Memory B cell (primary cell): Measurements from ENCODE around the gene DNAAF9.
A peak's percentile ranks its signal among the peaks of the same experiment; 100 is the strongest.

Experiments
- ATAC-seq: fragments of 150-1000 bp; cut with Tn5 transposase; 2 replicates; pipeline ENCODE4 v1.10.0; 2021; ENCODE audit warnings: low read depth, mild to moderate bottlenecking, moderate library complexity
- DNase-seq, 2 donors: peaks; one replicate each; pipeline ENCODE4 v3.0.0; 2022; ENCODE audit warnings: low spot score in 2 of 2
- H3K27ac Mint-ChIP-seq: one replicate; pipeline ENCODE4 v1.8.0; 2022; ENCODE audit warnings: mild to moderate bottlenecking, moderate library complexity, mixed read lengths
- H3K27me3 Mint-ChIP-seq: one replicate; pipeline ENCODE4 v1.8.0; 2022; ENCODE audit warnings: mixed read lengths
- H3K36me3 Mint-ChIP-seq: one replicate; pipeline ENCODE4 v1.8.0; 2022; ENCODE audit warnings: mild to moderate bottlenecking, mixed read lengths
- H3K4me1 Mint-ChIP-seq: one replicate; pipeline ENCODE4 v1.8.0; 2022; ENCODE audit warnings: mixed read lengths
- H3K4me3 Mint-ChIP-seq: one replicate; pipeline ENCODE4 v1.8.0; 2022; ENCODE audit warnings: mild to moderate bottlenecking, moderate library complexity, mixed read lengths
- H3K9me3 Mint-ChIP-seq: one replicate; pipeline ENCODE4 v1.8.0; 2022; ENCODE audit warnings: mixed read lengths

DNAAF9 gene

DNA sequence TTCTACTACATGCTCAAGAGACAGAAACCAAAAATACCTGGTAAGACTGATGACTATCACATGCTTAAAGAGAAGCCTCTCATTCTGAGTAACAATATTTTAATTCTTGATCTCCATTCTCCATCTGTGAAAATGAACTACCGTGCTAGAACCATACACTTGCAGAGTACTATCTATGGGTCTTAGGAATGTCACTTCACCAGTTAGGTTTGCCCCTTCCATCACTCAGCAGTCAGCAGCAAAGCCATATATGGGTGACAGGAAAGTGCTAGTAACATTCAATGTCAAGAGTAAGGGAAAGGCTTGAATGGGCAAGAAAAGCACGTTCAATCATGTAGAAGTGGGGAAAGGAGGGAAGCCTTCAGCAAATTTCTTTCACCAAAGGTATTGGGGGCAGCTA lies 2.3 kb downstream of the DNAAF9 start:
- ATAC-seq (no peak), DNase-seq (no peak)
- H3K4me3 Mint-ChIP-seq, result no peak overlapping the region
- H3K9me3 Mint-ChIP-seq, result no peaks in the 10 kb centered on the region
- no peaks in the 10 kb centered on the region for H3K27me3 Mint-ChIP-seq
- peak overlapping the region; percentile 94 for H3K27ac Mint-ChIP-seq
- H3K4me1 Mint-ChIP-seq, result peaks cover 24% of the 10 kb centered on the region
- peaks cover 2% of the 10 kb centered on the region for H3K36me3 Mint-ChIP-seq

DNA sequence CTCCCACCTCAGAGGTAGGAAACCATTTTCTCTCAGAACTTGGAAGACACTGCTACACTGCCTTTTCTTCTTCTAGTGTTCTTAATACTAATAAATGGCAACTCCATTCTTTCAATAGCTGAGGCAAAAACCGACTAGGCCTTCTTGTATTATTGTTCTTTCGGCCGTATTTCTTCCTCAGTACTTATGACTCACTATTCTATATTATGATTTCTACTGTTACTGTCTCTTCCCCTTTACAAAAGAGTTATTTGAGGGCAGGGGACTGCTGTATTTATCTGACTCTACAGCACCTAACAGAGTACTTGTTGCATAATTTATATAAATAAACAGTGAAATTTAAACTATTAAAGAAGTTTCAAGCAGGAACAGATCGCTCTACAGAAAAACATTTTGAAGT lies 3.1 kb downstream of the DNAAF9 start:
- DNase-seq, result no peak
- ATAC-seq, result no peak
- peaks cover 24% of the 10 kb centered on the region for H3K4me1 Mint-ChIP-seq
- H3K36me3 Mint-ChIP-seq, result peaks cover 2% of the 10 kb centered on the region
- H3K27ac Mint-ChIP-seq, result no peak overlapping the region
- no peaks in the 10 kb centered on the region for H3K27me3 Mint-ChIP-seq
- H3K4me3 Mint-ChIP-seq, result no peak overlapping the region
- H3K9me3 Mint-ChIP-seq, result no peaks in the 10 kb centered on the region

DNA sequence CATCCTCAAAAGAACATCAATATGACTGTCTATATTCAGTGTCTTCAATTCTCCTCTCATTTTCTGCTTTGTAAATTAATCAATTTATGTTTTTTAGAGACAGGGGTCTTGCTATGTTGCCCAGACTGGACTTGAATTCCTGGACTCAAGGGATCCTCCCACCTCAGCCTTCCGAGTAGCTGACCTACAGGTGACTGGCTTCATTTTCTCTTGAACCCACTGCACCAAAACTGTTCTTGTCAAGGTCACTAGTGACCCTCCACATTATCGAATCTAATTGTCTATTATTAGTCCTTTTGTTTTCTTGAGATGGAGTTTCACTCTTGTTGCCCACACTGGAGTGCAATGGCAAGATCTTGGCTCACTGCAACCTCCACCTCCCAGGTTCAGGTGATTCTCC lies 3.7 kb downstream of the DNAAF9 start:
- Mint-ChIP-seq H3K9me3 (no peaks in the 10 kb centered on the region), H3K27me3 (no peaks in the 10 kb centered on the region), H3K36me3 (peaks cover 2% of the 10 kb centered on the region), H3K4me1 (peaks cover 22% of the 10 kb centered on the region), H3K4me3 (no peak overlapping the region), H3K27ac (no peak overlapping the region)
- DNase-seq (no peak), ATAC-seq (no peak)

DNA sequence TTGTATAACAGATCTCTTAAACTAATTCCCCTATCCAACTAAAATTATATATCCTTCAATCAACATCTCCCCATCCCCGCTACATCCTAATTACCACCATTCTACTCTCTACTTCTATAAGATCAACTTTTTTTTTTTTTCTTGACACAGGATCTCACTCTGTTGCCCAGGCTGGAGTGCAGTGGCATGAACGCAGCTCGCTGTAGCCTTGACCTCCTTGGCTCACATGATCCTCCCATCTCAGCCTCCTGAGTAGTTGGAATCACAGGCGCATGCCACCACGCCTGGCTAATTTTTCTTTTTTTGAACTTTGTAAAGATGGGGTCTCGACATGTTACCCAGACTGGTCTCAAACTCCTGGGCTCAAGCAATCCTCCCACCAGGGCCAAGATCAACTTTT lies 5.0 kb downstream of the DNAAF9 start:
- Mint-ChIP-seq H3K27me3 (no peaks in the 10 kb centered on the region), H3K36me3 (no peaks in the 10 kb centered on the region), H3K27ac (no peak overlapping the region), H3K9me3 (no peaks in the 10 kb centered on the region), H3K4me3 (no peak overlapping the region), H3K4me1 (peaks cover 15% of the 10 kb centered on the region)
- no peak for ATAC-seq
- no peak for DNase-seq

DNA sequence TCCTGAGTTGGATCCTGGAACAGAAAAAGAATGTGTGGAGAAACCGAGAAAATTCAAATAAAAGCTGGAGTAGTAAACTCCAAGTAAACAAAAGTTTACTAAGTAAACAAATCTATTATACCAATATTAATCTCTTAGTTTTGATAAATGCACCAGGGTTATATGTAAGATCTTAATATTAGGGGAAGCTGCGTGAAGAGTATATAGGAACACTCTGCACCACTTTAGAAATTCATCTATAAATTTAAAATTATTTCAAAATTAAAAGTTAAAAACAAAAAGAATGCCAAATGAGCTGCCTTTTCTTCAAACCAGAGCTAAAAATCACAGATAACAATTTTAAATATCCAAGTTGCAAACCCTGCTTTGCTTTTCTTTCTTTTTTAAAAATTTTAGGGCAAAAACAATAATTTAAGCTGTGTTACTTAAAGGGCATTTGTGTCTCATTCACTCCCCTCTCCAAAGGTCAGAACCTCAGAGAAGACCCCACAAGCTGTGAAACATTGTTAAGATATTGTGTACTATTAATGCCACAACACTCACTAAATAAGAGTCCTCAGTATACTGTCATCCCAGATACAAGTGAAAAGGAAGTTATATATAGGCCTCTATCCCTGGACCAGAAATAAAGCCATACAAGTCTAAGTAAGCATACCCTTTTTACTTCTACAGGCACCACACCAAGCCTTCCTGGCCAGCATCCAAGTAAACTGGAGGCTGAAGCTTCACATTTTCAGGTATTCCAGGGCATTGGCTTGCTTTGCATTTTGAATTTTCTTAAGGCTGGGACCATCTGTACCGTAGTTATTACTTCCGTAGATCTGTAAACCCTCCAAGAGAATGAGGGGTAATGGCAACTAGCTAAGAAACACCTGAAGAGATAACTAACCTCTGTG lies 7.0 kb downstream of the DNAAF9 start:
- Mint-ChIP-seq H3K4me1 (peaks cover 6% of the 10 kb centered on the region), H3K9me3 (peaks cover 3% of the 10 kb centered on the region), H3K4me3 (no peak overlapping the region), H3K36me3 (peaks cover 5% of the 10 kb centered on the region), H3K27ac (no peak overlapping the region), H3K27me3 (no peaks in the 10 kb centered on the region)
- DNase-seq, result no peak
- no peak for ATAC-seq

DNA sequence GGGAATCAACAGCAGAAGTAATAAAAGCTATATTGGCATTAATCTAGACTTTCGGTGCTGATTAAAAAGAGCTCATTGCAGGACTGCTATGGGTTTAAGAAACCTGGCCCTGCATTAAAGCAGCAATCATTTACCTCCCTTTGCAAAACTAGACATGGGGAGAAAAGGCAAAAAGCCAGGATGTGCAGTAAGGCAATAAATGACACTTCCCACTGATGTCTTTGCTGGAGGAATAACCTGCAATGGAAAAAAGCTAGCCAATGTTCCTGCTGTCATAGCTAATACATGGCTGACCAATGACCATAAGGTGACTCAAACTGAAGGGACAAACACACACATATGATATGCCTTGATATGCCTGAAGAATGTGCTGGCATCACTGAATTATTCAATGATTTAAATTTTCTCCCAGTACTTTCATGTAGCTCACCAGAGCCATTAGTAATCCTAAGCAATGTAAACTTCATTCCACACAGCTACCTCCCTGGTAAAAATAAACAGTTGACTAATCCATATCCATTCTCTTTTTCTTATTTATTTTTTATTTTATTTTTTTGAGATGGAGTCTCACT lies 8.7 kb downstream of the DNAAF9 start:
- ATAC-seq (no peak), DNase-seq (no peak)
- H3K4me1 Mint-ChIP-seq, result peaks cover 3% of the 10 kb centered on the region
- H3K4me3 Mint-ChIP-seq, result no peak overlapping the region
- no peaks in the 10 kb centered on the region for H3K27me3 Mint-ChIP-seq
- H3K27ac Mint-ChIP-seq, result no peak overlapping the region
- H3K9me3 Mint-ChIP-seq, result peaks cover 3% of the 10 kb centered on the region
- H3K36me3 Mint-ChIP-seq, result peaks cover 5% of the 10 kb centered on the region

DNA sequence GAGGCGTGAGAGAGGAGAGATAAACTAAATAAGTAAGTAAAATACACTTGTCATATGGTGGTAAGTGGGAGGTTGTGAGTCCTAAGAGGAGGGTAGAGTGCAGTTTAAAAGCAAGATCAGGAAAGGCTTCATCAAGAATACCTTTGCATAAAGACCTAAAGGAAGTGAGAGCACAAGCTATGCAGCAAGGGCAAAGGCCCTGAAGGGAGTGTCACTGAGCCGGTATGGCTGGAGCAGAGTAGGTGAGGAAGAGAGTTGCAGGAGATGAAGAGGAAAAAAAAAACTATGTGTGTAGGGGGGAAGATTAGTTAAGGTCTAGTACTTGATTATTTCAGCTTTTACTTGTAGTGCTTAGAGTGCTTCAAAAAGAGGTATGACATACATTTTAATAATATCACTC lies 11.0 kb downstream of the DNAAF9 start:
- H3K9me3 Mint-ChIP-seq, result peaks cover 3% of the 10 kb centered on the region
- no peak overlapping the region for H3K27ac Mint-ChIP-seq
- no peak overlapping the region for H3K4me3 Mint-ChIP-seq
- H3K36me3 Mint-ChIP-seq, result peaks cover 5% of the 10 kb centered on the region
- H3K27me3 Mint-ChIP-seq, result no peaks in the 10 kb centered on the region
- DNase-seq, result no peak
- no peak for ATAC-seq
- no peaks in the 10 kb centered on the region for H3K4me1 Mint-ChIP-seq

DNA sequence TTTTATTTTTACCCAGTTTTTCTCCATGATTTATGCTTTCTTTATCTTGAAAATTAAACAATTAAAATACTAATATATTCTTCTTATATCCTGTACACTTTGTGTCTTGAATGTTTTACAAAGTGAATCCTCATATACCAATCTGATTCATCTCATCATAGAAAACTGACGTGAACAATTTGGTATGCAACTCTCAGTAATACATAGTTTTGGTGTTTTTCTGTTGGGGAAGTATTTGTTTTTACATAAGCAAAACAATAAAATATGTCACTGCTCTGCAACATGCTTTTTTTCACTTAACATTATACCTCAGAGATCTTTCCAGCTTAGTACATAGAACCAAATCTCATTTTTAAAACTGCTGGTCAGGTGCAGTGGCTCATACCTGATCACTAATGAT lies 14.7 kb downstream of the DNAAF9 start:
- peaks cover 10% of the 10 kb centered on the region for H3K36me3 Mint-ChIP-seq
- no peaks in the 10 kb centered on the region for H3K27me3 Mint-ChIP-seq
- no peak overlapping the region for H3K4me3 Mint-ChIP-seq
- peaks cover 5% of the 10 kb centered on the region for H3K9me3 Mint-ChIP-seq
- H3K27ac Mint-ChIP-seq, result no peak overlapping the region
- DNase-seq (no peak), ATAC-seq (no peak)
- H3K4me1 Mint-ChIP-seq, result no peaks in the 10 kb centered on the region

DNA sequence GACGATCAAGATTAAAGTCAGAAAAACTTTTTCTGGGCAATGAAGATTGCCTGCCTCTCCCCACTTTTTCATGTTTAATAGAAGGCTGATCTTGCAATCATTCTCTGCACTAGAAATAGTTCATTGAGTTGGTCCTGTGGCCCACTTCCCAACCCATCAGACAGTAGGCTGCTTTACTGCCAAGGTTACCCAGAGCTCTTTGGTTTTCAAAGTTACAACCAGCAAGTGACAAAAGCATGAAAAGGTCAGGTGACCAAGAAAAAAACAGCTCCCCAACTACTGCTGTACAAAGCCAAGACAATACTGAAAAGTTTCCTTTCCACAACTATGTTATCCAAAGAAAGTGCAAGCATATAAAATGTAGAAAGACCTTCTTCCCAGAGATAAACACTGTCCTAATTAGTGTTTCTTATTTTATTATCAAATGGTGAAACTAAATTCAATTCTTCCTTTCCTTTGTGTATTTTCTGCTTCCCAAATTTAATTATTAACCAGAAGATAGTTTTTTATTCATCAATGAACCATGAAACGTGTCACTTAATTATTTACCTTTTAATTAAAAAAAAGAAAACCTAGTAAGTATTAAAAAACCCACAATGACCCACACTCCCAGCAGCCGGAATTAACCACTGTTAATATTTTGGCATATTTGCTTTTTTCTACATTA lies 16.6 kb downstream of the DNAAF9 start:
- DNase-seq, result no peak
- no peaks in the 10 kb centered on the region for H3K27me3 Mint-ChIP-seq
- no peak overlapping the region for H3K27ac Mint-ChIP-seq
- ATAC-seq, result no peak
- no peaks in the 10 kb centered on the region for H3K4me1 Mint-ChIP-seq
- peaks cover 2% of the 10 kb centered on the region for H3K9me3 Mint-ChIP-seq
- H3K4me3 Mint-ChIP-seq, result no peak overlapping the region
- H3K36me3 Mint-ChIP-seq, result peaks cover 7% of the 10 kb centered on the region

DNA sequence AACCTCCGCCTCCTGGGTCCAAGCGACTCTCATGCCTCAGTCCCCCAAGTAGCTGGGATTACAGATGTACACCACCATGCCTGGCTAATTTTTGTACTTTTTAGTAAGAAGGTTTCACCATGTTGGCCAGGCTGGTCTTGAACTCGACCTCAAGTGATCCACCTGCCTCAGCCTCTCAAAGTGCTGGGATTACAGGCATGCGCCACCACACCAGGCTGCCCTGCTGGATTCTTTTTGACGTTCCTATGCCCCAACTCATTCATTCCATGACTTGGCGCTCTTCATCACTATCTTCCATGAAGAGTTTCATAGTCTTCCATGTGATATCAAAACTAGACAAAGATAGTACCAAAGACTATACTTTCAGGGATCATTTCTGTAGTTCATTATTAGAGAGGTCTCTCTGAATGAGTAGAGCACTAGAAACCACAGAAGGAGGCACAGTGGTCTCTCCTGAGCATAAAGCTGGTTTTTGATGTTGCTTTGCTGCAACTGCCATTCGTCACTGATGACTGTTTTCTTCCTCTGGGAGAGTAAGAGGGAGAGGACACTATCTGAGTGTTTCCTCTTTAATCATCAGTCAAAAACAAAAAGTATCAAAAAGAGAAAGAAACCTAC lies 23.5 kb downstream of the DNAAF9 start:
- Mint-ChIP-seq H3K27ac (no peak overlapping the region), H3K36me3 (peaks cover 7% of the 10 kb centered on the region), H3K9me3 (peaks cover 2% of the 10 kb centered on the region), H3K27me3 (no peaks in the 10 kb centered on the region), H3K4me1 (no peaks in the 10 kb centered on the region), H3K4me3 (no peak overlapping the region)
- no peak for ATAC-seq
- no peak for DNase-seq

DNA sequence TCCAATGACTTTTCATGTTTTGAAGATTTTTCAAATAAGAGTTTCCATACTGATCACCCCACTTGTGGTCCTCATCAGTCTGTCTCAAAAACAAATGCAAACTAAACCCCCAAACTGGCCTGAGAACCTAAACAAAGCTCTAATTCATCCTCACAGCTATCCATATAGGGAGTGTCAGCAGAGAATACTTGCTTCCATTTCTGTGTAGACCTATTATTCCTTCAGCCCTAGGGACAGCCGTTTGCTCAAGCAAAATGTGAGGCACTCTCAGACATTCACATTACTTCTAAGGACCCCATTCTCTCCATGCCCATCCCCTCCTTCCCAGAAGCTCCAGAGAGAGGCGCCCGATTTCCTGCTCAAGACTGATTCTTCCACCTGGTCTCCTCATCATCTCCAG lies 24.6 kb downstream of the DNAAF9 start:
- Mint-ChIP-seq H3K36me3 (peaks cover 11% of the 10 kb centered on the region), H3K9me3 (no peaks in the 10 kb centered on the region), H3K4me1 (no peaks in the 10 kb centered on the region), H3K27ac (no peak overlapping the region), H3K27me3 (no peaks in the 10 kb centered on the region), H3K4me3 (no peak overlapping the region)
- DNase-seq (no peak), ATAC-seq (no peak)

DNA sequence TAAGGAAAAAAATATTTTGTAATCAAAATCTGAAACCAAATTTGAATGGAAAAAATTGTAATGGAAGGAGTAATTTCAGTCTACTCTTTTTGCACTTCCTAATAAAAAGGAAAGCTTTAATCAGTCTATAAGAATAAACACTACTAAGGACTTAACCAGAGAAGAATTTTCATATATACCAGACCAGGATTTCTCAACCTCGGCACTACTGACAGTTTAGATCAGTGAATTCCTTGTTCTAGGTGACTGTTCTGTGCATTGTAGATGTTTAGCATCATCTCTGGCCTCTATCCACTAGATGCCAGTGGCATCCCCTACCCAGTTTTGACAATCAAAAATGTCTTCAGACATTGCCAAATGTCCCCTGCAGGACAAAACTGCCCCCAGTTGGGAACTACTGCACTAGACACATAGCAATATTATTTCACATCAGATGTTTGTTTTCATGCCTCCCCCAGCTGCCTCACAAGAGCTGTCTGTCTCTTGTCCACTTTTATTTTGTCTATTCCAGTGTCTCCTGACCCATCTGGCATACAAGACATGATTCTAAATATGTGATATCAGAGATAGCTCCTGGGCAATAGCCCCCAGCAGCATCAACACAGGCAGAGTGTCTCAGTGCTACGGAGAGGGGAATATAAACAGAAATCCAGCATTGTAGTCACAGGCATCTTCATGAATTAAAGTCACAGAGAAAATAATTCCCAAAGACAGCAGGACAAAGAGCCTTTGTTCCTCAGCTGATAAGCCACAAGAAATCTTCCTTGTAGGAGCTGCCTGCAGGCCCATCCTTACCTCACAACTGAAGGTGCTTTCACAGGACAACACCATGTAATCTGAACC lies 27.0 kb downstream of the DNAAF9 start:
- H3K36me3 Mint-ChIP-seq, result peaks cover 11% of the 10 kb centered on the region
- H3K4me3 Mint-ChIP-seq, result no peak overlapping the region
- no peak for DNase-seq
- no peaks in the 10 kb centered on the region for H3K9me3 Mint-ChIP-seq
- ATAC-seq, result no peak
- no peak overlapping the region for H3K27ac Mint-ChIP-seq
- no peaks in the 10 kb centered on the region for H3K27me3 Mint-ChIP-seq
- no peaks in the 10 kb centered on the region for H3K4me1 Mint-ChIP-seq

DNA sequence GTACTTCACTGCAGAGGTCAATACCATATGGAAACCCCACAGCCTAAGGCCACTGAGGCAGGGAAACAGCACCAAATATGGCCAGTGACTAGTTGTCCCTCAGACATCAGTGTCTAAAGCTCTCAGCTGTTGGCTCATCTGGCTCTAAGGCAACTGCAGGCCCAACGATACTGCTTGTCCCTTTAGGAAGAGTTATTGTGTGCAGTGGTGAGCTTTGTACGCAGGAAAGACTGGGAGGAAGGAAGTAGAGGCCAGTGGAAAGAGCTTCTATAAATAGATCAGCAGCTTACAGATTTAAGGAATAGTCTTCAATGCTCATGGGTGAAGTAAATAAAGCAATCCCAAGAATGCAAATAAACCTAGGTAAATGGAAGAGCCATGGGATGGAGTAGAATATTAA lies 29.3 kb downstream of the DNAAF9 start:
- H3K4me3 Mint-ChIP-seq, result no peak overlapping the region
- peaks cover 29% of the 10 kb centered on the region for H3K36me3 Mint-ChIP-seq
- no peak for DNase-seq
- ATAC-seq, result no peak
- no peaks in the 10 kb centered on the region for H3K4me1 Mint-ChIP-seq
- H3K27me3 Mint-ChIP-seq, result no peaks in the 10 kb centered on the region
- H3K9me3 Mint-ChIP-seq, result no peaks in the 10 kb centered on the region
- H3K27ac Mint-ChIP-seq, result no peak overlapping the region
